Measurements from ENCODE around the gene POLD2. TPM values are rescaled to one million over a fixed set of nuclear protein-coding genes. Genes with fewer than 3 reads are reported as not detected.

Gene POLD2
- total and polyA plus RNA-seq, 2 of the 8 experiments (the other 6 are each of a cell fraction or from before 2014, with no cell fraction given): 148 to 214 TPM

- Histone ChIP-seq H3K18ac (ENCODE audit: extremely low read depth, low read length) (no peak overlapping the region; the same call in 1 of the 2 replicates), H3K23me2 (ENCODE audit: low read depth, low read length) (peaks cover 4% of the 10 kb centered on the region; the same call in 1 of the 2 replicates), H3K36me3 (ENCODE audit: control insufficient read depth in 2 of 4, insufficient read depth in 4 of 4, low read length in 3 of 4) (no peaks in the 10 kb centered on the region), H2BK5ac (ENCODE audit: low read depth, low read length) (no peak overlapping the region), H3K23ac (ENCODE audit: insufficient read length) (no peak overlapping the region), H2AFZ (ENCODE audit: low read length) (no peak overlapping the region), H3K27ac (ENCODE audit: low read depth, low read length) (no peak overlapping the region), H2BK20ac (ENCODE audit: low read length) (no peak overlapping the region), H4K20me1 (replicated peaks in 1 of 2; ENCODE audit: control insufficient read depth in 1 of 2, insufficient read depth in 2 of 2, low read length in 2 of 2) (no peaks in the 10 kb centered on the region), H3K4me2 (ENCODE audit: insufficient read depth in 1 of 2, low read depth in 2 of 2, low read length in 2 of 2) (no peak overlapping the region), H3K9ac (replicated peaks in 1 of 4; ENCODE audit: extremely low read depth in 1 of 4, low read depth in 3 of 4, low read length in 3 of 4) (no peak overlapping the region), H3K4ac (replicated peaks; ENCODE audit: insufficient read length, low read depth, low read length) (no peak overlapping the region), H3K27me3 (replicated peaks in 1 of 4; ENCODE audit: control insufficient read depth in 3 of 4, extremely low read depth in 1 of 4, insufficient read depth in 3 of 4, low read length in 3 of 4) (no peaks in the 10 kb centered on the region; a peak in 2 of 7 replicates), H2AK5ac (ENCODE audit: low read depth, low read length) (no peak overlapping the region), H3K79me2 (ENCODE audit: control insufficient read depth in 1 of 2, insufficient read depth in 2 of 2, low read length in 2 of 2) (no peaks in the 10 kb centered on the region), H3K4me1 (replicated peaks in 1 of 4; ENCODE audit: control insufficient read depth in 3 of 4, insufficient read depth in 4 of 4, low read length in 3 of 4) (no peaks in the 10 kb centered on the region; a peak in 1 of 7 replicates), H3K14ac (ENCODE audit: insufficient read length) (no peak overlapping the region), H2BK12ac (ENCODE audit: low read depth, low read length) (no peak overlapping the region), H3K4me3 (ENCODE audit: extremely low read depth in 1 of 4, insufficient read depth in 2 of 4, low read depth in 3 of 4, low read length in 4 of 4) (no peak overlapping the region), H4K5ac (ENCODE audit: insufficient read length, low read depth, low read length) (no peak overlapping the region), H2BK120ac (replicated peaks; ENCODE audit: low read depth, low read length) (no peak overlapping the region), H3K79me1 (ENCODE audit: low read depth, low read length) (no peaks in the 10 kb centered on the region), H4K8ac (ENCODE audit: extremely low read depth, insufficient read depth, low read length) (no peak overlapping the region), H3K56ac (replicated peaks; ENCODE audit: insufficient read length, low read depth, low read length) (no peak overlapping the region), H4K91ac (replicated peaks; ENCODE audit: insufficient read length, low read length) (no peak overlapping the region), H3K9me3 (ENCODE audit: insufficient read depth in 2 of 2, low read depth in 1 of 2, low read length in 1 of 2) (no peaks in the 10 kb centered on the region), H2BK15ac (ENCODE audit: low read length) (peak overlapping the region; percentile 88)
- 83% methylated on average over 1 of the region's 3 CpGs; no CpG with 5 or more reads in 1 of the 2 experiments for WGBS, 2 experiments (ENCODE audit: extremely low coverage in 1 of 2, insufficient coverage in 1 of 2, insufficient read length in 1 of 2, insufficient replicate concordance in 2 of 2, low coverage in 1 of 2, low lambda C conversion rate in 2 of 2, missing lambda C conversion rate in 1 of 2)
- CTCF ChIA-PET (ENCODE audit: partially characterized antibody): interaction anchor here (0.6 to 2.2 kb wide), 11 partner anchors 10 to 202 kb away, joined by 3 to 13 read pairs (median 3); no protein-coding TSS in a partner anchor
- POLR2A ChIA-PET (ENCODE audit: partially characterized antibody): interaction anchor here (0.7 to 1.5 kb wide), 2 partner anchors 11 to 39 kb away, joined by 3 read pairs; no protein-coding TSS in a partner anchor
- FAIRE-seq: no peak
- no peak for TF ChIP-seq CHD1 (IDR thresholded peaks at IDR 0.05; ENCODE audit: low read depth, low read length)
- peak; percentile 7 to 10; a peak in 1 of 4 replicates for TF ChIP-seq RAD21 (IDR thresholded peaks at IDR 0.05 in 1 of 2, conservative IDR thresholded peaks at IDR 0.05 in 1 of 2; ENCODE audit: low read depth in 2 of 2, low read length in 2 of 2)
- no peak for TF ChIP-seq RXRA (IDR thresholded peaks at IDR 0.05; ENCODE audit: insufficient read depth, low read depth, low read length)
- TF ChIP-seq, protein P1, sequence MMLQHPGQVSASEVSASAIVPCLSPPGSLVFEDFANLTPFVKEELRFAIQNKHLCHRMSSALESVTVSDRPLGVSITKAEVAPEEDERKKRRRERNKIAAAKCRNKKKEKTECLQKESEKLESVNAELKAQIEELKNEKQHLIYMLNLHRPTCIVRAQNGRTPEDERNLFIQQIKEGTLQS (IDR thresholded peaks at IDR 0.05; ENCODE audit: insufficient read depth, low read depth, low read length): no peak
- TF ChIP-seq, protein P2, sequence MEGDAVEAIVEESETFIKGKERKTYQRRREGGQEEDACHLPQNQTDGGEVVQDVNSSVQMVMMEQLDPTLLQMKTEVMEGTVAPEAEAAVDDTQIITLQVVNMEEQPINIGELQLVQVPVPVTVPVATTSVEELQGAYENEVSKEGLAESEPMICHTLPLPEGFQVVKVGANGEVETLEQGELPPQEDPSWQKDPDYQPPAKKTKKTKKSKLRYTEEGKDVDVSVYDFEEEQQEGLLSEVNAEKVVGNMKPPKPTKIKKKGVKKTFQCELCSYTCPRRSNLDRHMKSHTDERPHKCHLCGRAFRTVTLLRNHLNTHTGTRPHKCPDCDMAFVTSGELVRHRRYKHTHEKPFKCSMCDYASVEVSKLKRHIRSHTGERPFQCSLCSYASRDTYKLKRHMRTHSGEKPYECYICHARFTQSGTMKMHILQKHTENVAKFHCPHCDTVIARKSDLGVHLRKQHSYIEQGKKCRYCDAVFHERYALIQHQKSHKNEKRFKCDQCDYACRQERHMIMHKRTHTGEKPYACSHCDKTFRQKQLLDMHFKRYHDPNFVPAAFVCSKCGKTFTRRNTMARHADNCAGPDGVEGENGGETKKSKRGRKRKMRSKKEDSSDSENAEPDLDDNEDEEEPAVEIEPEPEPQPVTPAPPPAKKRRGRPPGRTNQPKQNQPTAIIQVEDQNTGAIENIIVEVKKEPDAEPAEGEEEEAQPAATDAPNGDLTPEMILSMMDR (IDR thresholded peaks at IDR 0.05; ENCODE audit: control extremely low read depth in 1 of 3, insufficient read depth in 1 of 3, low read depth in 1 of 3, low read length in 3 of 3): peak in 2 of 3 experiments; percentile 40 to 41; a peak in 2 of 4 replicates
- no peak for DNase-seq (ENCODE audit: low read depth in 1 of 2, low spot score in 2 of 2)
These were observed 37.8 kb downstream of the POLD2 start for GRCh38 chr7:44085546-44085945.

All from H1 (cell line).